Transverse colon (tissue), 4 donors: ENCODE measurements around the gene TRPM3.

Experiments
- CTCF ChIP-seq, 5 experiments: fragments of 200-600 bp in 3 of 5; fragments of 450-650 bp in 2 of 5; sonication (generic) in 3 of 5; IDR thresholded peaks; 1 replicate in 2 of 5; 2 replicates in 3 of 5; pipeline ENCODE4 v1.5.1; 2016 to 2017; ENCODE audit warnings: antibody characterized with exemption in 5 of 5, inconsistent platforms in 3 of 5, mild to moderate bottlenecking in 2 of 5, moderate library complexity in 1 of 5
- POLR2AphosphoS5 ChIP-seq, 3 donors: sonication (generic); formaldehyde crosslinking; IDR thresholded peaks; one replicate each; pipeline ENCODE4 v1.6.1; 2016; ENCODE audit warnings: antibody characterized with exemption in 3 of 3

DNA sequence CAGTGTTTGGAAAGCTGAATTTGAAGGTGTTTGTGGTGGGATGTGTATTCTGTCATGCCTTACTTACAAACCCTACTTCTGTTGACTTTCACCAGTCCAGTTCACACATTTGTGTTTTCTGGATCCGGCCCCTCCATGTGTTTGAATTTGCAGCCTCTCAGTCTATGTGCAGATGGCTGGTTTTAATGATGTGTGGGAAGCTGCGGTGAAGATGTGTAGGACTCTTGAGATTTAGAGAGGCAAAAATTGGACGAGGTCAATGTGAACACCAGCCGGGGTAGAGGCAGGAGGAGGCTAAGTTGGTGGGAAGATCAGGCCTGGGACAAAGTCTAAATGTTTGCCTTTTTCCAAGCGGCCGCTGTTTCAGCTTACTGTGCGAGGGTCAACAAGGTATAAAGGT lies 591.6 kb downstream of the TRPM3 start:
- TF ChIP-seq CTCF (IDR thresholded peaks at IDR 0.05): no peak
- TF ChIP-seq POLR2AphosphoS5 (IDR thresholded peaks at IDR 0.05): no peak
